Medulla oblongata (tissue), 1 donor: Measurements from ENCODE around the gene CAPN7.
"Not testable (repeated sequence)": the region's sequence is repeated elsewhere in the genome, so short reads cannot be mapped to it uniquely, and the experiment has no call there.

Source experiments
- DNase-seq: peaks from one replicate; pipeline ENCODE4 v3.0.0-alpha.2; 2015; ENCODE audit errors: extremely low spot score

The CAPN7 gene

GRCh38 chr3:15205934-15206661 is at the start of gene CAPN7:
CAPN7 (plus strand) TSS chr3:15206246; CDS start chr3:15206496, 250 bp downstream.
- DNase-seq: peak; percentile 96

- no peak for DNase-seq
These were observed 48.6 kb upstream of the CAPN7 start for GRCh38 chr3:15157441-15157840.

GRCh38 chr3:15159501-15160136 is 46.4 kb upstream of the CAPN7 start:
- no peak for DNase-seq

GRCh38 chr3:15160662-15161061 is 45.4 kb upstream of the CAPN7 start:
- DNase-seq: no peak

GRCh38 chr3:15161133-15161532 is 44.9 kb upstream of the CAPN7 start:
- no peak for DNase-seq

GRCh38 chr3:15163656-15164055 is 42.4 kb upstream of the CAPN7 start:
- not testable (repeated sequence) for DNase-seq

- no peak for DNase-seq
These were observed 41.7 kb upstream of the CAPN7 start for GRCh38 chr3:15164340-15164739.

GRCh38 chr3:15165061-15165460 is 41.0 kb upstream of the CAPN7 start:
- no peak for DNase-seq

GRCh38 chr3:15166391-15166790 is 39.7 kb upstream of the CAPN7 start:
- not testable (repeated sequence) for DNase-seq

- DNase-seq: no peak
These were observed 35.0 kb upstream of the CAPN7 start for GRCh38 chr3:15171096-15171495.

- no peak for DNase-seq
These were observed 33.2 kb upstream of the CAPN7 start for GRCh38 chr3:15172806-15173205.

GRCh38 chr3:15174953-15175352 is 31.1 kb upstream of the CAPN7 start:
- no peak for DNase-seq

GRCh38 chr3:15175605-15176004 is 30.4 kb upstream of the CAPN7 start:
- no peak for DNase-seq

GRCh38 chr3:15180042-15180611 is 25.9 kb upstream of the CAPN7 start:
- no peak for DNase-seq

GRCh38 chr3:15181511-15181910 is 24.5 kb upstream of the CAPN7 start:
- no peak for DNase-seq

- DNase-seq: no peak
These were observed 24.1 kb upstream of the CAPN7 start for GRCh38 chr3:15181963-15182362.

GRCh38 chr3:15183011-15183410 is 23.0 kb upstream of the CAPN7 start:
- no peak for DNase-seq

GRCh38 chr3:15185404-15185803 is 20.6 kb upstream of the CAPN7 start:
- DNase-seq: no peak

- DNase-seq: no peak
These were observed 20.0 kb upstream of the CAPN7 start for GRCh38 chr3:15186101-15186476.

- not testable (repeated sequence) for DNase-seq
These were observed 19.4 kb upstream of the CAPN7 start for GRCh38 chr3:15186477-15187164.

GRCh38 chr3:15197340-15198029 is 8.6 kb upstream of the CAPN7 start:
- DNase-seq: no peak

- no peak for DNase-seq
These were observed 7.4 kb upstream of the CAPN7 start for GRCh38 chr3:15198686-15199085.
